ENCODE results near the gene GTF2E1.

GRCh38 chr3:120713262-120713661 is 29.3 kb upstream of the GTF2E1 start:
- TF ChIP-seq EZH2 (IDR thresholded peaks at IDR 0.05; ENCODE audit: borderline replicate concordance, insufficient read depth, low read depth, low read length, poor library complexity, severe bottlenecking) (no peak), CTCF (IDR thresholded peaks at IDR 0.05) (no peak)

Measured in B cell (primary cell).